T47D (cell line): ENCODE measurements around the gene TRIAP1.

Source experiments
- DNase-seq, 2 experiments: peaks; one replicate each; pipeline versions ENCODE4 v3.0.0 to v3.0.0-alpha.2; 2011 to 2012; ENCODE audit warnings: low read depth in 1 of 2, low spot score in 1 of 2
- JUND ChIP-seq: IDR thresholded peaks from 2 replicates; pipeline ENCODE4 v1.6.1; 2012; ENCODE audit warnings: low read depth
- in situ Hi-C: cut with HindIII; loops from 2 replicates; pipeline ENCODE4 v1.10.0; 2016; ENCODE audit warnings: low sequenced_read_pairs, low pct_unique_long_range_greater_than_20kb

TRIAP1 gene

GRCh38 chr12:120408771-120409170 is 37.4 kb downstream of the TRIAP1 start:
- TF ChIP-seq JUND, result no peak
- no peak for DNase-seq
- in situ Hi-C loops, result no loop called here

DNA sequence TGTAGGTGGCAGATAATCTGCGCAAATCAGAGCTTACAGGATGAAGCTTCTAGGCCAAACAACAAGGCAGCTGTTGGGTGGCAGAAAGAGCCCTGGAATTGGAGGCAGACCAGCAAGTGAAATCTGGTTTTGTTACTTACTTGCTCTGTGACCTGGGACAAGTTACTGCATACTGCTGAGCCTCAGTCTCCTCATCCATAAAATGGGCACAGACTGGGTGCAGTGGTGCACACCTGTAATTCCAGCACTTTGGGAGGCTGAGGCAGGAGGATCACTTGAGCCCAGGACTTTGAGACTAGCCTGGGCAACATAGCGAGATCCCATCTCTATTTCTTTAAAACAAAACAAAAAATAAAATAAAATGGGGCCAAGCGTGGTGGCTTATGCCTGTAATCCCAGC is 39.6 kb downstream of the TRIAP1 start:
- in situ Hi-C loops, result no loop called here
- DNase-seq, result no peak
- no peak for TF ChIP-seq JUND

DNA sequence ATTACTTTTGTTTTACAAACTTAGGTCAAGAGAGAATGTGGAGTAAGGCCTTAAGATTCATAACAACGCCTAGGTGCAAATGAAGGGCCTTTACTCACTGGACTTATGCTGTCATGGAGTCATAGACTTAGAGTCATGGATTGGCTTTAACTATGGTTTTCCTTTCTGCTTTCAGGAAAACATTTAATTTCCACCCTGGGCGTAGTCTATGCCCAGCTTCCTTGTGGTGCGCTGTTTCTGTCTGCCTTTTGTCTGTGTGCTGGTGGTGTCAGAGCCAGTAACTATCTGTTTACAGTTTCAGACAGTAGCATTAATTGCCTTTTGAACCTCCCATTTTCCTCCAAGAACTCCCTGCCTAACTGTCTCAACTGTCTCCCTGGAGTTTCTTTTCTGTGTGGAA is 40.1 kb downstream of the TRIAP1 start:
- in situ Hi-C loops, result no loop called here
- DNase-seq, result no peak
- no peak for TF ChIP-seq JUND

- in situ Hi-C loops, result no loop called here
- no peak for TF ChIP-seq JUND
- DNase-seq, result peak in 1 of 2 experiments; percentile 38
Measured at GRCh38 chr12:120404271-120404670, 41.9 kb downstream of the TRIAP1 start.

DNA sequence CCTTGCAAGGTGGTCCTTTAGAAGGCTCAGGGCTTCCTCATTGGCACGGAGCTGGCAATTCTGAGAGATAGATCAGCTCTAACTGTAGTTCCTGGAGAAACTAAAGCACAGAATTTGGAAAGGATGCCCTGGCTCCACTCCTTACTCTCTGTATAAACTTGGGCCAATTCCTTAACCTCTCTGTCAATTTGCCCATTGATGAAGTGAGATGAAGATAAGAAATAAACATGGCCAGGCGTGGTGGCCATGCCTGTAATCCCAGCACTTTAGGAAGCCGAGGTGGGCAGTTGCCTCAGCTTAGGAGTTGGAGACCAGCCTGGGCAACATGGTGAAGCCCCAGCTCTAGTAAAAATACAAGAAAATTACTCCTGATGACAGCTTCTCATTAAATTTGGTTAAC is 42.3 kb downstream of the TRIAP1 start:
- in situ Hi-C loops, result no loop called here
- no peak for DNase-seq
- no peak for TF ChIP-seq JUND

DNA sequence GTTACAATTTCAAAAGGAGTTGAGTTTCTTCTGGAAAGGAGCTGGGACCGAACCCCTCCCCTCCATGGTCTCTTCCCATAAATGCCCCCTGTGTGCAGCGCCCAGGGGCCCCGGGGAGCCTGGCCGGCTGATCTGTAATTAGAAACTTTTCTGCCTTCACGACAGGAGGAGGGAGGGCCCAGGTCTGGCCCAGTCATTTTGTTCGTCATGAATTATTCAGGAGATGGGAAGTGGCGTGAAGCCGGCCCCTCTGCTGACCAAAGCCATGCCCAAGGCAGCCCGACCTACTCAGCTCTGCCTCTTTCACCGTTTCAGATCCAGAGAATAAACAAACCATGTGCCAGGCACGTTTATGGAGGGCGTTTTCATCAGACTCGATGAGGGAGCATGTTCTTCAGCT is 44.0 kb downstream of the TRIAP1 start:
- no peak for TF ChIP-seq JUND
- DNase-seq, result peak in 1 of 2 experiments; percentile 37

GRCh38 chr12:120399531-120399930 is 46.7 kb downstream of the TRIAP1 start:
- no peak for TF ChIP-seq JUND
- in situ Hi-C loops, result no loop called here
- DNase-seq, result no peak

More for the DNA sequence above, 44.0 kb downstream of the TRIAP1 start:
- in situ Hi-C loops, result no loop called here

GRCh38 chr12:120397824-120398540 is 48.2 kb downstream of the TRIAP1 start:
- in situ Hi-C loops, result no loop called here
- DNase-seq, result peak; percentile 37 to 68
- no peak for TF ChIP-seq JUND

GRCh38 chr12:120394483-120395367 is 51.5 kb downstream of the TRIAP1 start:
- peak; percentile 81 to 99 for DNase-seq
- no peak for TF ChIP-seq JUND
- in situ Hi-C loops, result no loop called here
